ENCODE measurements around the gene TEAD4. TPM values are rescaled to one million over a fixed set of nuclear protein-coding genes. Genes with fewer than 3 reads are reported as not detected.

TEAD4 gene
- total and polyA plus RNA-seq, 5 experiments from 2014 or later, result not detected

DNA sequence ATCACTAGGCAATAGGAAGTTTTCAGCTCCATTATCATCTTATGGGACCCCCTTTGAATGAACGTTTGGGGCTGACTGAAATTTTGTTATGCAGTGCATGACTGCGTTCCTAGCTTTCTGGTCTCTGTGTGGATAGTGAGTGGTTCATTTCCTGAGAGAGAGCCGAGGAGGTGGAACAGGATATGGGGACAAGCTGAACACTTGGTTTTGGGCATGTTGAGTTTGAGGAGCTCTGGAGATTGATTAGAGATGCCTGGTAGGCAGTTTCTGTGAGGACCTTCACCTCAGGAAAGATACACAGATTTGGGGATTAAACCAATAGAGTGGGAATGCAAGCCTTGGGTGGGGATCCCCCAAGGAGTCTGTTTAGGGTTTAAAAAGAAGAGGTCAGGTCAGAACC lies 27.7 kb downstream of the TEAD4 start:
- Mint-ChIP-seq H3K36me3 (peaks cover 0 to 6% (median 0%) of the 10 kb centered on the region in 3 donors), H3K4me1 (no peaks in the 10 kb centered on the region), H3K9me3 (peaks cover 0 to 21% (median 11%) of the 10 kb centered on the region in 9 donors), H3K27me3 (peaks cover 0 to 10% (median 0%) of the 10 kb centered on the region in 5 donors), H3K4me3 (no peak overlapping the region), H3K27ac (no peak overlapping the region)
- ATAC-seq (no peak), DNase-seq (no peak)
- POLR2A ChIA-PET, result no interaction called here

DNA sequence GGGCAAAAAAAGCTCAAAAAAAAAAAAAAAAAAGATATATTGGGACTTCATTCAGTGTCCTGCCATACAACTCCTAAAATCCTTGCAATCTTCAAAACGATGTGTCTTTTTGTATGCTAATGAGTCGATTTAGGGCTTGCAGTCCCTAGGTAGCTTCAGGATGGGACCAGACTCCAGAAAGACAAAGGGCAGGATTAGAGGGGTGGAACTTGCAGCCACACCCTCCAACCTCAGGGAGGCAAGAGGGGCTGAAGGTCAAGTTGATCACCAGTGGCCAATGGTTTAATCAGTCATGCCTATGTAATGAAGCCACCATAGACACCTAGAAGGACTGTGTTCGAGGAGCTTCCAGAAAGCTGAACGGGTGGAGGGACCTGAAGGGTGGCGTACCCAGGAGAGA lies 29.3 kb downstream of the TEAD4 start:
- POLR2A ChIA-PET, result no interaction called here
- ATAC-seq, result no peak
- Mint-ChIP-seq H3K27ac (no peak overlapping the region), H3K36me3 (peaks cover 0 to 6% (median 0%) of the 10 kb centered on the region in 3 donors), H3K27me3 (peaks cover 0 to 10% (median 0%) of the 10 kb centered on the region in 5 donors), H3K9me3 (peaks cover 0 to 21% (median 11%) of the 10 kb centered on the region in 9 donors), H3K4me3 (no peak overlapping the region), H3K4me1 (no peaks in the 10 kb centered on the region)
- DNase-seq, result no peak

DNA sequence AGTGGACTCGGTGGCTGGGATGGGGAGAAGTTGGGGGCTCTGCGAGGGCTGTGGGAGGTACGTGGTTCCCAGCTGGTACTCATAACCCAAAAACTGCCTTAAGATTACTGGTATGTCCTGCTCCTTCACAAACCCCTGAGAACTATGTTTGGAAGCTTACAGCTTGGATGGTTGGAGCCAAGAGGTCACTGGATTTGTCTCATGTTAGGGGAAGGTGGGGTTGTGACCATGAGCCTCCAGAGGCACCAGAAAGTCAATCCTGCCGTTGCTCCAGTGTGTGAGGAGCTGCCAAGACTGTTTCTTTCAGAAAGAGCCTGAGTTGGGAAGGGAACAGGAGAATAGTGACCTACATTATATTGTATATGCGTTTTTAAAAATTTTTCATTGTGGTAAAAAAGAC lies 33.5 kb downstream of the TEAD4 start:
- Mint-ChIP-seq H3K4me1 (no peaks in the 10 kb centered on the region), H3K36me3 (peaks cover 0 to 6% (median 0%) of the 10 kb centered on the region in 3 donors), H3K27ac (no peak overlapping the region), H3K9me3 (peaks cover 0 to 18% (median 11%) of the 10 kb centered on the region in 9 donors), H3K27me3 (peaks cover 0 to 6% (median 0%) of the 10 kb centered on the region in 5 donors), H3K4me3 (no peak overlapping the region)
- ATAC-seq, result no peak
- no peak for DNase-seq
- POLR2A ChIA-PET, result no interaction called here

DNA sequence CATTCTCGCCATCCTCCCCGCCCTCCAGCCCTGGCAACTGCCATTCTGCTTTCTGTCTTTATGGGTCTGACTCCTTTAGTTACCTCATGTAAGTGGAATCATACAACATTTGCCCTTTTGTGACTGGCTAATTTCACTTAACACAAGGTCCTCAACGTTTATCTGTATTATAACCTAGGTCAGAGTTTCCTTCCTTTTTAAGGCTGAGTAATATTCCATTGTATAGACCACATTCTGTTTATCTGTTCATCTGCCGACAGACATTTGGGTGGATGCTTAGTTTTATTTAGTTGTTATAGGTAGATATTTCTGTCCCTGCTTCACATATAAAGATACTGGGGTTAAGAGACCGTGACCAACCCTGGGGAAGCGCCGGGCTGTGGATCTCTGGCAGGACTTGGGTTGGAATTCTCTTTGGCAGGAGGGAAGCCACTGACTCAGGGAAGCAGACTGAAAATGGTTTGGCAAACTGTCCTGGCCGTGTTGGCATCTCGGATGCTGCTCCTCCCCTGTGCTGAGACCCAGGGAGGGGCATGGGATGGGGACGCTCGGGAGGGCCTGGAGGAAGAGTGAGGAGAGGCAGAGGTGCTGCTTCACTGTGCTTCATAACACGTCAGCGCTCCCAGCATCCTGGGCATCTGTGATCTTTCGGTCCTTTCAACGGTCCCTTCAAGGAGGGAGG lies 38.9 kb downstream of the TEAD4 start:
- POLR2A ChIA-PET, result no interaction called here
- ATAC-seq (no peak), DNase-seq (no peak)
- H3K4me3 Mint-ChIP-seq, result peak overlapping the region in 1 of 10 donors; percentile 10
- H3K27me3 Mint-ChIP-seq, result peaks cover 0 to 9% (median 4%) of the 10 kb centered on the region in 5 donors
- no peak overlapping the region for H3K27ac Mint-ChIP-seq
- no peaks in the 10 kb centered on the region for H3K4me1 Mint-ChIP-seq
- no peaks in the 10 kb centered on the region for H3K36me3 Mint-ChIP-seq
- no peaks in the 10 kb centered on the region for H3K9me3 Mint-ChIP-seq

DNA sequence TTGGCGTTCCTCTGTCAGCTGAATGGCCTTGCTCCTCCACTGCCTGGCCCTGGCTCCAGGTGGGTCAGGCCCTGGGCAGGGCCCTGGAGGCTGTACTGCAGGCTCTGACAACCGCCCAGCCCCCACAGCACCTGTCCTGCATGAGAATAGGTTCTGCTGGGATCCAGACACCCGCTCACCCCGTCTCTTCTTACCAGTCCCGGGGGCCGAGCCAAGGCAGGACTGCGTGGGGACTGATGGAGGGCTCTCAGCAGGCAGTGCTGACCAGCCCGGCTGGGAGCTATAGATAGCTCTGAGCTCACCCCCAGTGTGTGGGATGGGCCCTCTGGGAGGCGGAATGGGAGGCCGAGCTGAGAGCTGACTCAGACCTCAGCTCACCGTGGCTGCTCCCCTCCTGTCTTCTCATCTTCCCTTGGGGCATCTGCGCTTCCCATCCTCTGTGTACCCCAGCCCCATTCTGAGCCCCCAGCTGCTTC lies 39.6 kb downstream of the TEAD4 start:
- H3K27me3 Mint-ChIP-seq, result peaks cover 0 to 9% (median 4%) of the 10 kb centered on the region in 5 donors
- H3K4me3 Mint-ChIP-seq, result no peak overlapping the region
- DNase-seq, result no peak
- ATAC-seq, result no peak
- no peaks in the 10 kb centered on the region for H3K9me3 Mint-ChIP-seq
- POLR2A ChIA-PET, result no interaction called here
- H3K4me1 Mint-ChIP-seq, result no peaks in the 10 kb centered on the region
- H3K27ac Mint-ChIP-seq, result no peak overlapping the region
- H3K36me3 Mint-ChIP-seq, result no peaks in the 10 kb centered on the region

DNA sequence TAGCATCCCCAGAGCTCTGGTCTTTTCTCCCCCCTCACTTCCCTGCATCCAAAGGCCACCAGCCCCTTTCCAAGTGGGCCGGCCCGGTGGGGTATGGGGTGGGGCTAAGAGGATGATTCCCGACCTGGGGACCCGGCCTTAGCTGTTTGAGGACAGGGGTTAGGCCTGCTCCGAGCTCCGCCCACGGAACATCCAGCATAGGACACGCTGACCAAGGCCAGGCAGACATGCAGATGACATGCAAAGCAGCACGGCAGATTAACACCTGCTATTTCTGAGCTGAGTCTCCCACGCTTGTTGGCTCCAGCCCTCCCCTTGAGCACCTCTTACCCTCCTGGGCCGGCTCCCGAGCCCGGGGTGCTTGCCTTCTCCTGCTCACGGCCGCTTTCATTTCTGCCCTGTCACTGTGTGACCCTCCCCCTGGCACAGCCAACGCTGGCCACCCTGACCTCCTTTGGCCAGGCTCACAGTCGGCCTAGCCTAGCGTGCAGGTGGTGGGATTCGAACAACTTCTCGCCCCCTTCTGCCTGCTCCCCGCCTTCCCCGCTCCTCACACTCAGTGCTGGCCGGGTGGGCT lies 40.2 kb downstream of the TEAD4 start:
- H3K9me3 Mint-ChIP-seq, result no peaks in the 10 kb centered on the region
- no peak overlapping the region for H3K27ac Mint-ChIP-seq
- no peaks in the 10 kb centered on the region for H3K36me3 Mint-ChIP-seq
- POLR2A ChIA-PET, result no interaction called here
- peaks cover 0 to 9% (median 4%) of the 10 kb centered on the region in 5 donors for H3K27me3 Mint-ChIP-seq
- no peak overlapping the region for H3K4me3 Mint-ChIP-seq
- no peak for ATAC-seq
- no peak for DNase-seq
- H3K4me1 Mint-ChIP-seq, result no peaks in the 10 kb centered on the region

DNA sequence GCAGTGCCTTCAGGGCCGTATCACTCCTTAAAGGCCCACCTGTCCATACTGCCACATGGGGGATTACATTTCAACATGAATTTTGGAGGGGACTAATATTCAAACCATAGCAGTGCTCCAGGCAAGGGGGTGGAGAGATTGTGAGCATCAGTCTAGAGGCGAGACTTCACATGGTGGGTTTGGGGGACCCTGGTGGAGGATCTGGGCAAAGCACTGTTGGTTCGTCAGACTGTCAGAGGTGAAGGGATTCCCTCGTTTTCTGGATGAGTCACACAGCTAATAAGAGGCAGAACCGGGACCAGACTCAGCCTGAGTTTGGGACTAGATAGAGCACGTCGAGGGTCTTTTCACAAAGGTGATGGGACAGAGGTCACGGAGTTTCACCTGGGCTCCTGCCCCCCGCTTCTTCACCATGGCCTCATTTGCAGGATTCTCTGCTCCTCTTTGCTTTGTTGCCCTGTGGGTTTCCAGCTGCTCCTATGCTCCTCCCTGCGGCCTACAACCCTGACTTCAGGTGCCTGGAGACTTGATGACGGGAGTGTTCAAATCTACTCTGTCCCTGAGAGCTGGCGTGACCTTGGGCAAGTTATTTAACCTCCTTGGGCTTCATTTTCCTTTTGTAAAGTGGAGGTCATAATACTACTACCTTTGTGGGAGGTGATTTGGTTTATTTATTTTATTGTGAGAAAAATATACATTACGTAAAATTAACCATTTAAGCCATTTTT lies 41.5 kb downstream of the TEAD4 start:
- POLR2A ChIA-PET, result no interaction called here
- Mint-ChIP-seq H3K9me3 (no peaks in the 10 kb centered on the region), H3K27ac (no peak overlapping the region)

DNA sequence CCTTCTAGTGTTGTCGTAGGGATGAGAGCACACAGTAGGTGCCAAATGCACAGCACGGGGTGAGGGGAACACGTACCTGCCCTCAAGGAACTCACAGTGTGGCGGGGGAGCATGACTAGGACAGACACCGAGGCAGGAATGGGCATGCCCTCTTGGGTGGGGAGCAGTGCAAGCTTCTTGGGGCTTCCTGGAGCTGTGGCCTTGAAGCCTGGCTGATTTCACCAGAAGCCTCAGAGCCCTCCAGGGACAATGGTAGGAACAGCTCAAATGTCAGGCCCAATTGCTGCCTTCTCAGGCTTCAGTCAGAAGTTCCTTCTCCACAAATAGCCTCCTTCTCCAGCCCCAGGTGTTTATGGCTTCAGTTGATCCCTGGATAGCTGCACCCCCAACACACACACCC lies 43.4 kb downstream of the TEAD4 start:
- no peak for ATAC-seq
- Mint-ChIP-seq H3K36me3 (no peaks in the 10 kb centered on the region), H3K4me3 (no peak overlapping the region), H3K9me3 (no peaks in the 10 kb centered on the region), H3K27me3 (peaks cover 0 to 9% (median 1%) of the 10 kb centered on the region in 5 donors), H3K27ac (no peak overlapping the region), H3K4me1 (no peaks in the 10 kb centered on the region)
- DNase-seq, result peak in 1 of 10 donors; percentile 53
- POLR2A ChIA-PET, result interaction anchor here (0.6 kb wide), 1 partner anchor 1603 kb away, joined by 7 read pairs; no protein-coding TSS in a partner anchor

More for the DNA sequence above, 41.5 kb downstream of the TEAD4 start:
- ATAC-seq, result no peak
- peaks cover 0 to 9% (median 4%) of the 10 kb centered on the region in 5 donors for H3K27me3 Mint-ChIP-seq
- DNase-seq, result no peak
- H3K36me3 Mint-ChIP-seq, result no peaks in the 10 kb centered on the region
- H3K4me1 Mint-ChIP-seq, result no peaks in the 10 kb centered on the region
- no peak overlapping the region for H3K4me3 Mint-ChIP-seq

DNA sequence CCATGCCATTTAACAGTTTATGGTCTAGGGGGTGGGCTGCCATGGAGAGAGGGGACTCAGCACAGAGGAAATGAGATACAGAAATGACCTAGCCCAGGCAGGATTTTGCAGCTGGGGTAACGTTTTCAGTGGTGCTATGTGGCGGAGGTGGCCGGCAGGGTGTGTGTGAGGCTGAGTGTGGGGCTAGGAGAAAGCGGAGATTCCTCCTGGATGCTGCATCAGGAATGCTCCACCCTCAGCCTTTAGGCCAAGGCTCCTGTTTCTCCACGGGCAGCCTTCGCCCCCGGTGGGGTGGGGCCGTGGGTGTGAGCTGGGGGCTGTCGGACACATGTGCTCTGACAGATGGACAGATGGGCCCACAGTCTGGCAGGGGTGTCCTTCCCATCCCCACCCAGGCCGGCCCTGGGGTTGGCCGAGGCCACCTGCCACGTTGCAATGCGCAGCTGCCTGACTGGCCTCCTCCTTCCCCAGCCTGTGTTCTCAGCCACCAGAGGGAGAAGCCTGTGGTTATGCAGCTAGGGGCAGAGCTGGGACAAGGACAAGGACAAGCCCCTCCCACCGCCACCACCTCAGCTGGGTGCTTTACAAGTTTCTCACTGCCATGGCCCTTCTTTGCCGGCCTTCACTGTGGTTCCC lies 44.3 kb downstream of the TEAD4 start:
- no peak for ATAC-seq
- Mint-ChIP-seq H3K27ac (no peak overlapping the region), H3K4me3 (no peak overlapping the region), H3K9me3 (no peaks in the 10 kb centered on the region), H3K27me3 (peaks cover 0 to 9% (median 0%) of the 10 kb centered on the region in 5 donors), H3K36me3 (no peaks in the 10 kb centered on the region), H3K4me1 (no peaks in the 10 kb centered on the region)
- peak in 1 of 10 donors; percentile 40 for DNase-seq
- POLR2A ChIA-PET, result interaction anchor here (0.6 kb wide), 1 partner anchor 1602 kb away, joined by 7 read pairs; no protein-coding TSS in a partner anchor

DNA sequence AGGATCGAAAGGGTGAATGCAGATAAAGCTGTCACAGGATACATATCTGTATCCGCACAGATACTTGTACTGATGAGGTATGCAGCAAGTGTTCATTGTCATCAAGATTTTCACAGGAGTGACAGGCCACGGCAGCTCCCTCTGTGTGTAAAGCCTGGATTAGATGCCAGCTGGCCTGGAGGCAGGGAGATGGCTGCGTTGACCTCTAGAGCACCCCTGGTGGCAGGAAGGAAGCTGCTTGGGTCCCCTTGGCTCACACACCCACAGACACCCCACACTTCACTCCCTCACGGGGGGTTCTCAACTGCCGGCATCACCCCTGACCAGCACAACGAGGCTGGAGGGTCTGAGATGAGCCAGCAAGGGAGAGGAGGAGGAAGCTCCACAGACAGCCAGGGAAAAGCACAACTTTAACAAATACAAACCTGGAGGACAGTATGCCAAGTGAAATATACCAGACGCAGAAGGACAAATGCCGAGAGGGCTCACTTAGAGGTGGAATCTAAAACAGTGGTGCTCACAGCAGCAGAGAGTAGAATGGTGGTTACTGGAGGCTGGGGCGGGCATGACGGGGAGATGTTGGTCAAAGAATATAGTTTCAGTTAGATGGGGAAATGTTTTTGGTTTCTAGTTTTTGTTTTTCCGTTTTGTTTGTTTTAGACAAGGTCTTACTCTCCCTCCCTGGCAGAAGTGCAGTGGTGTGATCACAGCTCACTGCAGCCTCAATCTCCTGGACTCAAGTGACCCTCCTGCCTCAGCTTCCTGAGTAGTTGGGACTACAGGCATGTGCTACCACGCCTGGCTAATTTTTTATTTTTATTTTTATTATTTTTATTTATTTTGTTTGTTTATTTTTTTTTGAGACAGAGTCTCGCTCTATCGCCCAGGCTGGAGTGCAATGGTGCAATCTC lies 45.7 kb downstream of the TEAD4 start:
- H3K9me3 Mint-ChIP-seq, result no peaks in the 10 kb centered on the region
- no peak for ATAC-seq

DNA sequence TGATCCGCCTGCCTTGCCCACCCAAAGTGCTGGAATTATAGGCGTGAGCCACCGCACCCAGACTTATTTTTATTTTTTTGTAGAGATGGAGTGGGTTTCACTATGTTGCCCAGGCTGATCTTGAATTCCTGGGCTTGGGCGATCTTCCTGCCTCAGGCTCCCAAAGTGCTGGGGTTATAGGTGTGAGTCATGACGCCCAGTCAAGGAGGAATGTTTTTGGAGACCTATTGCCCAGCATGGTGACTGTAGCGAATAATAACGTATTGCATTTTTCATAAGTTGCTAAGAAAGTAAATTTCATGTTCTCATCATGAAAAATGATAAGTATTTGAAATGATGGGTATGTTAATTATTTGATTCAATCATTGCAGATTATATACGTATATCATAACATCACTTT lies 46.5 kb downstream of the TEAD4 start:
- Mint-ChIP-seq H3K9me3 (no peaks in the 10 kb centered on the region), H3K4me3 (no peak overlapping the region), H3K27me3 (no peaks in the 10 kb centered on the region), H3K4me1 (no peaks in the 10 kb centered on the region), H3K36me3 (no peaks in the 10 kb centered on the region), H3K27ac (no peak overlapping the region)
- ATAC-seq (no peak), DNase-seq (no peak)
- POLR2A ChIA-PET, result no interaction called here

More for the DNA sequence above, 45.7 kb downstream of the TEAD4 start:
- POLR2A ChIA-PET, result no interaction called here
- Mint-ChIP-seq H3K4me1 (no peaks in the 10 kb centered on the region), H3K27me3 (peaks cover 0 to 4% (median 0%) of the 10 kb centered on the region in 5 donors), H3K4me3 (no peak overlapping the region), H3K36me3 (no peaks in the 10 kb centered on the region), H3K27ac (no peak overlapping the region)
- DNase-seq, result peak in 1 of 10 donors; percentile 27

DNA sequence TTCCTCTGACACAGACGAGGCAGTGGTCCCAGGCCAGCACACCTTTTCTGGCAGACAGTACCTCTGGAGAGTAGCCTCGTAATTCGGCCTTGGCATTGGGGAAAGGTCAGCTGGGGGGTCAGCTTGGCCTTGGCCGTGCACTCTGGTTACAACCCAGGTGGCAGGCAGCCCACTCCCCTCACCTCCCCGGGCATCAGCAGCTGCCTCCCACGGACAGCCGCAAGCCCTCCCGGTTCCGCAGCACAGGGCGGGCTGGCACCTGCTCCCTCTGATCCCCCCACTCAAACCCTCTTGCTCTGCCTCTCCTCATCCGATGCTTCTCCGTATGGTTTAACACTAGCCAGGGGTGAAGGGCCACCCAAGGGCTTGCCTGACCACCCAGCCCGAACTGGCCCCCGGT lies 50.6 kb downstream of the TEAD4 start:
- POLR2A ChIA-PET, result no interaction called here
- Mint-ChIP-seq H3K9me3 (no peaks in the 10 kb centered on the region), H3K27me3 (no peaks in the 10 kb centered on the region), H3K4me3 (no peak overlapping the region), H3K4me1 (no peaks in the 10 kb centered on the region), H3K36me3 (no peaks in the 10 kb centered on the region), H3K27ac (no peak overlapping the region)
- ATAC-seq, result no peak
- peak in 1 of 10 donors; percentile 45 for DNase-seq
